ENCODE results near the gene RGMA.
"Not testable (repeated sequence)": the region's sequence is repeated elsewhere in the genome, so short reads cannot be mapped to it uniquely, and the experiment has no call there.

The RGMA gene

DNA sequence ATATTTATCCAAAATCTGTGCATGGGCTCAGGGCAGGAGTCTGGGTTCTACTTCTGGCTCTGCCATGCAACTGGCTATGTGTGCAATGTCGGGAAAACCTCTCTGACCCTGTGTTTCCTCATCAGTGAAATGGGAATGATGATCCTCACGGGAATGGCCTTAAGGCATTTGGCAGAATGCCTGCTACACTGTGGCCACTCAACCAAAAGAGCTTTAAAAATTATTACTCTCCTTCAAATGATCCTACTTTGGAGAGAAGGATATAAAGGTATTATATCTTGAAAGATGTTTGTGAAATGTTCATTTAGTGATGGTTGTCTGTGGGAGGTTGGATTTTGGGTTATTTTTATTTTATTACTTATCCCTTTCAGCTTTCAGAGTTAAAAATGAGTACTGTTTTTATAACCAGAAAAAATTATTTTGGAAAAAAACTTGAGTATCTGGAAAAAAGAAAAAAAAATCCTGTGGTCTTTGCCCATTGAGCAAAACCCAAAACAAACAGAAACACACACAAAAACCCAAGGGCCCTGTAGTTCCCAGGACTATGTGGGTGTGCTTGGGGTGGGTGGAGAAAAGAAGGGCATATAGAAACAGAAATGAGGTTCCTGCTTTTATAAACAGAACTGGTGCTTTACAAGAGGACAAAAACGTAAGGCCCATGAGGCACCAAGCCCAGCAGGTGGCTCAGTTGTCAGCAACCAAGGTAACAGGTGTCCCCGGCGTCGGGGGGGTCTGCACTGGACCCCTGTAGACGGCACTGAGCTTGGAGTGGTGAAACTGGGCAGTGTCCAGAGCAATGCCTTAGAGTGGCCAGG lies 22.0 kb downstream of the RGMA start:
- DNase-seq: peak; percentile 8

GRCh38 chr15:93066224-93066681 lies 22.8 kb downstream of the RGMA start:
- no peak for DNase-seq

- no peak for DNase-seq
Measured at GRCh38 chr15:93065641-93066045, 23.4 kb downstream of the RGMA start.

GRCh38 chr15:93063796-93064690 lies 25.0 kb downstream of the RGMA start:
- no peak for DNase-seq

DNA sequence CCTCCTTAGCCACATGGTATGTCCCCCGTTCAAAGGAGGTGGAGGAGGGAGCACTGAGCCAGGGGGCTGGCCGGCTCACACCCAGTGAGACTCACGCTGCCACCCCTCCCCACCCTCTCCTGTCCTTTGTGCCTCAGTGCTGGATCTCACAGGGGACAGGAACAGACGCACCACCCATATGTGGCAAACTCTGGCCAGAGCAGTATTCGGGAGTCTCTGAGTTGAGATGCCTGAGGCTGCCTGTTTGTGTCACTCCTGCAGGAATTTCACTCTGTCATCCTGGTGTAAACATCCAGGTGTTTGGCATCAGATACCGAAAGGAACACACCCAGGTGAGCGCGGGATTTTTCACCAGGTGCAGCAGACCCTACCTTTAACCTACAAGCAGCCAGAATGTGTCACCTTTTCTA lies 25.7 kb downstream of the RGMA start:
- DNase-seq: no peak

DNA sequence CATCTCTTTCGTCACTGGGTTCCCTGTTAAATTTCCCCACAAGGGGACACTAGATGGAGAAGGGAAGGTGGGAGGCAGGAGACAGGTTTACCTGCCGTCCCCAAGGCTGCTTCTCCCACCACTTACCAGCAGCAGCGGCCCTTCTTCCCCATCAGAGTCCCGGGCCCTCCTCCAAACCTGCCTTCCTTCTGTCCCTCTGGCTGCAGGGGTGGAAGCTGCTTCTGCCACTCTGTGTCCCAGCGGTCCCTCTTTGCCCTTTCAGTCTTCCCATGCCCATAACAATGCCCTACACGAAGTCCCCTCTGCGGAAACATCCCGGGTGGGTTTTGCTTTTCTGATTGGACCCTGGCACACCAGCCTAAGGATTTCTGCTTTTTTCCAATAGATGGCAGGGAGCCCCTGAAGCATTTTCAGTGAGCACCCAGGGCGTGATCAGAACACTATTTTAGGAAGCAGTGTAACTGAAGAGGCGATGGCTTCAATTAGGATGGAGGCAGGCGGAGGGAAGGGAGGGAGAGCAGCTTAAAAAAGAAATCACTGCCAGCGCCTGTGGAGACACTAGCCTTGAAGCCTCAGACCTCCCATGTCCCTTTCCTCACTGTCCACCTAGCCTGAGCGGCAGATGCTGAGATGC lies 26.3 kb downstream of the RGMA start:
- DNase-seq: not testable (repeated sequence)

- no peak for DNase-seq
Measured at GRCh38 chr15:93060336-93061248, 28.4 kb downstream of the RGMA start.

- no peak for DNase-seq
Measured at GRCh38 chr15:93059442-93059841, 29.6 kb downstream of the RGMA start.

- no peak for DNase-seq
Measured at GRCh38 chr15:93058904-93059427, 30.0 kb downstream of the RGMA start.

GRCh38 chr15:93058128-93058527 lies 30.9 kb downstream of the RGMA start:
- DNase-seq: no peak

- no peak for DNase-seq
Measured at GRCh38 chr15:93057618-93058017, 31.4 kb downstream of the RGMA start.

GRCh38 chr15:93056836-93057235 lies 32.2 kb downstream of the RGMA start:
- no peak for DNase-seq

GRCh38 chr15:93055211-93055610 lies 33.8 kb downstream of the RGMA start:
- DNase-seq: no peak

DNA sequence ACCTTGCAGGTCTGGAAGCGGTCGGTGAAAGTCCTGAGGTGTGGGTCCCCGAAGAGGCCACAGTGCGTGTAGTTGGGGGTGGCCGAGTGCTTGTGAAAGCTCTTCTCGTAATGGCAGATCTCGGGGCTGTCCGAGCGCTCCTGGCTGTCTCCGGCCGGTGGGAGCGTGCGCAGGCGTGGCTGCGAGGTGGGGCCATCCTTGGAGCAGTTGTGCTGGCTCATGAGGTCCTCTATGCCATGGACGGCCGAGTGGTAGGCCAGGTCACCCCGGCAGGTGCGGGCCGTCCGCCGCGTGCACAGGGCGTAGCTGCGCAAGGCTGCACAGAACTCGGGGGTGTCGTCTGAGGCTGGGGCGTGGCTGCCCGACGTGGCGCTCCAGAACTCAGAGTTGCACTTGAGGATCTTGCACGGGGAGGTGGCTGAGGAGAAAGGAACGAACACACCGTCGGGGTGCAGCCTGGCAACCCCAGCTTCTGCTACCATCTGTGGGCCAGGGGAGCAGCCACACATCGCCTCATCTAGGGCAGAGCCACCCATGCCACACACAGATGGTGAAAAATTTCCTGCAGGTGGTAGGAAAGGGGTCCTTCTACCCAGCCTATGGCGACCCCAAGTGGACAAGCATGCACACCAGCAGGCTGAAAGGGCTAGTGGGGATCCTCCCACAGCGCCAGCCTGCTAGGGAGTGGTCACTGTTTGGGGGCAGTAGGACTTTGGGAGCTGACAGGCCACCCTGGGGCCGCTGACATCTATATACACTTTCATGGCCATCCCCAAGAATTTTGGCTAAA lies 36.7 kb downstream of the RGMA start:
- no peak for DNase-seq

- DNase-seq: no peak
Measured at GRCh38 chr15:93051236-93052089, 37.5 kb downstream of the RGMA start.

GRCh38 chr15:93050648-93051047 lies 38.4 kb downstream of the RGMA start:
- no peak for DNase-seq

DNA sequence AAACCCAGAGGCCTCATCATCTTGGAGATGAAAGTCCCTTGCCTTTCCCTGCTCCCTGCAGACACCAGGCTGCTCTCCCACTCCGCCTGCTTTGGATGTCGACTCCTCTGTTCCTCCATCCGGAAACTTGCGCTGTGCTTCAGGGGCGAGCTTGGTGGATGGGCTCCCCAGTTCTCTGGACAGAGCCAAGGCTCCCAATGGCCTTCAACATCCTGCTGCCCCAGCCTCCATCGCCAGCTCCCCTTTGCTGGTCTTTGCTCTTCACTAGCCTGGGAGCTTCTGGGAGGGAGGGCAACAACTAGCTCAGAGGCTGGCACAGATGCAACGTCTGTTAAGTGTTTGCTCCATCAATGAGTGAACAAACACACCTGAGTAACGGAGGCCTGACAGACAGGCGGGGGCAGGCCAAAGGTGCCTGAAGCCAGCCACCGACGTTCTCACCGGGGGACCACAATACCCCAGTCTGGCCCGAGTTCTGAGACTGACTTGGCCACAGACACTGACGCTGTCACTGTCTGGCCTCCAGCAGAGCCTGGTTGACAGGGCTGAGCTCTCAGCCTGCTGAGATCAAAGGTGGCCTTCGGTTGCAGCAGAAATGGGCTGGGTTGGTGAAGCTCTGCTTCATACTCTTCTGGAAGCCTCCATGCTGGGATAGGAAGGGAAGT lies 39.0 kb downstream of the RGMA start:
- DNase-seq: no peak

DNA sequence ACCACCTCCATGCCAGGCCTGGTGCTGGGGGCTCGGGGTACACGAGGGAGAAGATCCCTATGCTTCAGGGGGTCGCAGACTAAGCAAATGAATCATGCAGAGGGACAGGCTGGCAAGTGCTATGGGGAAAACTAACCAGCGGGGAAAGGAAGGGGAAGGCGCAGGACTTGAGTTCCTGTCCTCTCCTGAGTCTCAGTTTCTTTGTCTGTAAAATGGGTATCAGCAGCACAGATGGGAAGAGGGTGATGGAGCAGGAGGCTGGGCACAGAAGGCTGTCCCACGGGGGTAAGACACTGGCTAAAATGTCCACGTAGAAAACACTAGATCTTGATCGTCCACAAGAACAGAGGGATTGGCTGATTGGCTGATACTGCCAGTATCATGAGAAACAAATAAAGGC lies 39.8 kb downstream of the RGMA start:
- no peak for DNase-seq

DNA sequence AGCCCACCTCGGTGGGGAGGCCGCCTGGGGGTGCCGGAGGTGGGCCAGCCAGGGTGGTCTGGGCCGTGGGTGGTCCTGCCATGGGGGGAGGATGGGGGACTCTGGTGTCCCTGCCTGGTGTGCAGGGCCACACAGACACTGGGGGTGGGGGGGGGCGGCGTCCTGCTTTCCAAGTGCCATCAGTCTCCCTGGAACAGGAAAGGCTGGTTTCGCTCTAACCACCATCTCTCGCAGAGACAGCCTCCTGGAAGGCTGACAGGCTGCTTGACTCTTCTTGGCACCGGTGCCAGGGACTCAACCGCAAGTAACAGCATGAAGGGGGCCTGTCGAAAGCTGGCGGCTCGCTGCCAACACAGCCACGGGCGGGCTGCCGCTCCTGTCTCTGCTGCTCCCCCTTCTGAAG lies 40.3 kb downstream of the RGMA start:
- peak; percentile 58 for DNase-seq

DNA sequence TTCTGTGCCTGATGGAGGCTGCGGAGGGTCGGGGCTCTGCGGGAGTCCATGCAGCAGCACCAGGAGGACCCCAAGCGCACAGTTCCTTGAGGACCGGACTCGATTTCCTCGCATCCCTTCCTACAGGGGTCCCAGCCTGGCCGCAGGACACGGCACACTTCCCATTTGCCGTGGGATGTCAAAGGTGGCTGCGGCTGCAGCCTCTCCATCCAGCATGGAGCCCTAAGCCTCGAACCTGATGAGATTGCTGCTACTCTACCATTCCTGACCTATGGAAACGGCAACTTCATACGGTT lies 40.6 kb downstream of the RGMA start:
- DNase-seq: no peak

Measured in fibroblast of skin of abdomen (primary cell).